Measurements from ENCODE around the gene LBR. TPM values are rescaled to one million over a fixed set of nuclear protein-coding genes. Genes with fewer than 3 reads are reported as not detected.

The LBR gene
- total RNA-seq, 1 donor from 2014 or later = 37.1 TPM

DNA sequence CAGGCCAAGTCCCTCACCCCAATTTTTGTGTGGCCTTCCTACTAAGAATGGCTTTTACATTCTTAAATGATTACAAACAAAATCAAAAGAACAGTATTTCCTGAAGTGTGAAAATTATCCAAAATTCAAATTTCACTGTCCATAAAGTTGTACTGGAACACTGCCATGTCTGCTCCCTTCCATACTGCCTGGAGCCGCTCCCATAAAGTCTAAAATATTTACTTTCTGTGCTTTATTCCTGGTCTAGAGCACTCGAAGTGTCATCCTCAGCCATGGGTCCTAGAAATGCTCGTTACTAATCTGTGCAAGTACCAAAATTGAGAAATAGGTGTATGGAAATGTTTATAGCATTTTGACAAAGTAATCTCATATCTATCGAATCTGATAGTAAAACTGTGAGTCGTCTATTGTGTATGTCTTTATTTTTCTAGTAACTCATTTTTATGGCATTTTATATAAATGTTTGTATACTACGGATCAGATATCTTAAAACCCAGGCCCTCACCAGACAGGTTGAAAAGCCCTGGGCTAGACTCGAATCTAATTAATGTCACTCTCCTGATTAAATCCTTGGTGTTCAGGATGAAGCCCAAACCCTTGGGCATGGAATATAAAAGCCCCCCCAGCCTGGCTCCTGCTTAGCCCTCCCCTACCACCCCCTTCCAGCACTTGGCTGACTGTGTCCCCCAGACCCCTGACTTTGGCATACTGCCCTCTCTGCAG, 4.9 kb downstream of the LBR start:
- no peaks in the 10 kb centered on the region for H3K36me3 ChIP-seq (ENCODE audit: control insufficient read depth, insufficient read depth, low read length)
- H3K27me3 ChIP-seq (ENCODE audit: control insufficient read depth, insufficient read depth, low read length) = no peaks in the 10 kb centered on the region
- TF ChIP-seq CTCF (IDR thresholded peaks at IDR 0.05; ENCODE audit: insufficient read depth, low read length, poor library complexity, severe bottlenecking) = no peak
- no peak for DNase-seq (ENCODE audit: low read depth)
- H3K4me3 ChIP-seq (ENCODE audit: low read depth, low read length) = no peak overlapping the region

- Histone ChIP-seq H3K36me3 (ENCODE audit: control insufficient read depth, insufficient read depth, low read length) (peaks cover 1% of the 10 kb centered on the region), H3K27me3 (ENCODE audit: control insufficient read depth, insufficient read depth, low read length) (no peaks in the 10 kb centered on the region), H3K4me3 (ENCODE audit: low read depth, low read length) (no peak overlapping the region)
- DNase-seq (ENCODE audit: low read depth) = no peak
- TF ChIP-seq CTCF (IDR thresholded peaks at IDR 0.05; ENCODE audit: insufficient read depth, low read length, poor library complexity, severe bottlenecking) = no peak
Observed at GRCh38 chr1:225422031-225422605, 5.7 kb downstream of the LBR start.

DNA sequence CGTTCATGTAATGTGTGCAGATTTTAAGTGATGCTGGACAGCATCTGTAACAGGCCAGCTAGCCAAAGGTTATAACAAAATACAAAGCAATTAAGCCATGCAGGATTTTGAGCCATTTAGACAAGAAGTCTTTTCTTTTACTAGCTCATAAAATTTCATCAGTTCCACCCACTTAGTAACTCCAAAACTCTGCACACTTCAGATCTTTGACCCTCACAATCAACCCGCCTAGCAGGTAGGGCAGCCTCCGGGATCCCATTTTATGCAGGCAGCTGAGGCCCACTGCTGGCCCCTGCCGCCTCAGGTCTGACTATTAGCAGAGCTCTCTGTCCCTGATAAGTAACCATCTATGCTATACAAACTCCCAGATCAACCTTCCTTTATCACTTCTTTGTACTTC, 9.2 kb downstream of the LBR start:
- TF ChIP-seq CTCF (IDR thresholded peaks at IDR 0.05; ENCODE audit: insufficient read depth, low read length, poor library complexity, severe bottlenecking) = no peak
- no peak for DNase-seq (ENCODE audit: low read depth)
- peaks cover 1% of the 10 kb centered on the region for H3K36me3 ChIP-seq (ENCODE audit: control insufficient read depth, insufficient read depth, low read length)

GRCh38 chr1:225418059-225418458, 9.8 kb downstream of the LBR start:
- DNase-seq (ENCODE audit: low read depth) = no peak
- Histone ChIP-seq H3K27me3 (ENCODE audit: control insufficient read depth, insufficient read depth, low read length) (no peaks in the 10 kb centered on the region), H3K36me3 (ENCODE audit: control insufficient read depth, insufficient read depth, low read length) (peaks cover 1% of the 10 kb centered on the region), H3K4me3 (ENCODE audit: low read depth, low read length) (no peak overlapping the region)
- TF ChIP-seq CTCF (IDR thresholded peaks at IDR 0.05; ENCODE audit: insufficient read depth, low read length, poor library complexity, severe bottlenecking) = no peak

More for the DNA sequence above, 9.2 kb downstream of the LBR start:
- Histone ChIP-seq H3K4me3 (ENCODE audit: low read depth, low read length) (no peak overlapping the region), H3K27me3 (ENCODE audit: control insufficient read depth, insufficient read depth, low read length) (no peaks in the 10 kb centered on the region)

- Histone ChIP-seq H3K27me3 (ENCODE audit: control insufficient read depth, insufficient read depth, low read length) (no peaks in the 10 kb centered on the region), H3K4me3 (ENCODE audit: low read depth, low read length) (no peak overlapping the region), H3K36me3 (ENCODE audit: control insufficient read depth, insufficient read depth, low read length) (peaks cover 1% of the 10 kb centered on the region)
- no peak for DNase-seq (ENCODE audit: low read depth)
- TF ChIP-seq CTCF (IDR thresholded peaks at IDR 0.05; ENCODE audit: insufficient read depth, low read length, poor library complexity, severe bottlenecking) = no peak
Observed at GRCh38 chr1:225415967-225416745, 11.7 kb downstream of the LBR start.
